GM18505 (cell line): Measurements from ENCODE around the gene EEIG1.

ENCODE experiments used
- ATAC-seq: cut with Tn5 transposase; IDR thresholded peaks from one replicate; pipeline ENCODE4 v1.9.1; 2021; ENCODE audit not compliant: unreplicated experiment
- POLR2A ChIP-seq: IDR thresholded peaks from 4 replicates; pipeline ENCODE4 v1.6.1; 2011; ENCODE audit warnings: borderline replicate concordance; ENCODE audit not compliant: insufficient read depth, insufficient read length; ENCODE audit errors: extremely low read depth

EEIG1 gene

GRCh38 chr9:127941062-127941960, 39.5 kb downstream of the EEIG1 start:
- no peak for ATAC-seq
- TF ChIP-seq POLR2A: no peak

- no peak for ATAC-seq
- TF ChIP-seq POLR2A: no peak
These were observed 40.2 kb downstream of the EEIG1 start for GRCh38 chr9:127940593-127940992.

GRCh38 chr9:127938298-127938690, 42.5 kb downstream of the EEIG1 start:
- no peak for ATAC-seq
- no peak for TF ChIP-seq POLR2A

GRCh38 chr9:127937388-127938297, 43.1 kb downstream of the EEIG1 start, which contains the start of gene DPM2:
TSS of gene DPM2 (minus strand) at chr9:127937854. CDS start at chr9:127937820, 34 bp downstream.
- peak; percentile 86 for ATAC-seq
- TF ChIP-seq POLR2A: peak; percentile 84

GRCh38 chr9:127937056-127937387, 43.8 kb downstream of the EEIG1 start:
- no peak for TF ChIP-seq POLR2A
- ATAC-seq: no peak

GRCh38 chr9:127936347-127936852, 44.4 kb downstream of the EEIG1 start:
- TF ChIP-seq POLR2A: no peak
- ATAC-seq: no peak

GRCh38 chr9:127935765-127936221, 45.0 kb downstream of the EEIG1 start:
- no peak for TF ChIP-seq POLR2A
- no peak for ATAC-seq

GRCh38 chr9:127934986-127935385, 45.8 kb downstream of the EEIG1 start:
- no peak for TF ChIP-seq POLR2A
- ATAC-seq: no peak

- no peak for TF ChIP-seq POLR2A
- ATAC-seq: no peak
These were observed 46.5 kb downstream of the EEIG1 start for GRCh38 chr9:127934248-127934647.

- no peak for TF ChIP-seq POLR2A
- ATAC-seq: peak; percentile 17
These were observed 49.5 kb downstream of the EEIG1 start for GRCh38 chr9:127931092-127931881.
